K562 (cell line): ENCODE results near the gene PTOV1.

Source experiments
- EP300 ChIP-seq: IDR thresholded peaks from 2 replicates; pipeline ENCODE4 v1.6.1; 2012; ENCODE audit warnings: low read length, improper control_type of control experiment
- NFIC ChIP-seq: fragments of 450-650 bp; IDR thresholded peaks from 2 replicates; pipeline ENCODE4 v1.6.1; 2017; ENCODE audit warnings: mild to moderate bottlenecking, inconsistent platforms
- SMARCA4 ChIP-seq: fragments of 450-650 bp; IDR thresholded peaks from 2 replicates; pipeline ENCODE4 v1.6.1; 2016
- ZKSCAN3 ChIP-seq: fragments of 250-450 bp; sonication (Bioruptor Pico); IDR thresholded peaks from 2 replicates; pipeline ENCODE4 v1.4.0; 2020
- TF ChIP-seq, protein P1 (sequence below), 2 experiments: fragments of 450-650 bp; formaldehyde crosslinking in 1 of 2; IDR thresholded peaks; 2 replicates each; pipeline versions ENCODE4 v1.4.0 to v1.6.1; 2014 to 2020; ENCODE audit warnings: mild to moderate bottlenecking in 2 of 2, borderline replicate concordance in 1 of 2, low read depth in 1 of 2
- TF ChIP-seq, protein P2 (sequence below): fragments of 450-650 bp; IDR thresholded peaks from 2 replicates; pipeline ENCODE4 v1.6.1; 2016; ENCODE audit warnings: missing biosample characterization, missing genetic modification characterization
- TF ChIP-seq, protein P3 (sequence below): sonication (generic); formaldehyde crosslinking; IDR thresholded peaks from 2 replicates; pipeline ENCODE4 v1.9.0; 2022; ENCODE audit warnings: mild to moderate bottlenecking, missing genetic modification reagents

DNA sequence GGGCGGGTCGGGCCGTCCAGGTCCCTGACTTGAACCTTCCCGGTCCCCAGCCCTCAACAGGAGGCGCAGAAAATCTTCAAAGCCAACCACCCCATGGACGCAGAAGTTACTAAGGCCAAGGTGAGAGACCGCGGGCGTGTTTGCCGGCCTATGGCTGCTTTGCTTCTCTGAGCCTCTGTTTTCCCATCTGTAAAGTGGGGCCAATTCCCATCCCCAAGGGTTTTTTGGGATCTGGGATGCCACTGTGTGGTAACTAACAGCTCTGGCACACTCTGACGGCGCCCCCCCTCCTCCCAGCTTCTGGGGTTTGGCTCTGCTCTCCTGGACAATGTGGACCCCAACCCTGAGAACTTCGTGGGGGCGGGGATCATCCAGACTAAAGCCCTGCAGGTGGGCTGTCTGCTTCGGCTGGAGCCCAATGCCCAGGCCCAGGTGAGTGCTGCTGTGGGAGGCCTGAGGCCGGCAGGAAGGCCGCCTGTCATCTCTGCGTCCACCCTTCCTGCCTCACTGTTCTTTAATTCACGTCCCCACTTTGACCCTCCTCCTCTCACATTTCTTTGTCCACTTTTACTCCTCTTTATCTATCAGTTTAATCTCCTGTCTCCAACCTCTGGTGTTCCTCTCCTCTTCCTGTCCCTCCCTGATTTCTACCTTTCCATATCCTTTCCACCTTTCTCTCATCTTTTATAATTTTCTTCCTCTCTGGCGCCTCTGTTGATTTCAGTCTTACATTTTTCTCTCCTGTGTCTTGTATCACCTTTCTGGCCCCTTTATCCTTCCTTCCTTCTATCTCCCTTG, 44.9 kb upstream of the PTOV1 start:
- no peak for TF ChIP-seq SMARCA4
- TF ChIP-seq, protein P1, sequence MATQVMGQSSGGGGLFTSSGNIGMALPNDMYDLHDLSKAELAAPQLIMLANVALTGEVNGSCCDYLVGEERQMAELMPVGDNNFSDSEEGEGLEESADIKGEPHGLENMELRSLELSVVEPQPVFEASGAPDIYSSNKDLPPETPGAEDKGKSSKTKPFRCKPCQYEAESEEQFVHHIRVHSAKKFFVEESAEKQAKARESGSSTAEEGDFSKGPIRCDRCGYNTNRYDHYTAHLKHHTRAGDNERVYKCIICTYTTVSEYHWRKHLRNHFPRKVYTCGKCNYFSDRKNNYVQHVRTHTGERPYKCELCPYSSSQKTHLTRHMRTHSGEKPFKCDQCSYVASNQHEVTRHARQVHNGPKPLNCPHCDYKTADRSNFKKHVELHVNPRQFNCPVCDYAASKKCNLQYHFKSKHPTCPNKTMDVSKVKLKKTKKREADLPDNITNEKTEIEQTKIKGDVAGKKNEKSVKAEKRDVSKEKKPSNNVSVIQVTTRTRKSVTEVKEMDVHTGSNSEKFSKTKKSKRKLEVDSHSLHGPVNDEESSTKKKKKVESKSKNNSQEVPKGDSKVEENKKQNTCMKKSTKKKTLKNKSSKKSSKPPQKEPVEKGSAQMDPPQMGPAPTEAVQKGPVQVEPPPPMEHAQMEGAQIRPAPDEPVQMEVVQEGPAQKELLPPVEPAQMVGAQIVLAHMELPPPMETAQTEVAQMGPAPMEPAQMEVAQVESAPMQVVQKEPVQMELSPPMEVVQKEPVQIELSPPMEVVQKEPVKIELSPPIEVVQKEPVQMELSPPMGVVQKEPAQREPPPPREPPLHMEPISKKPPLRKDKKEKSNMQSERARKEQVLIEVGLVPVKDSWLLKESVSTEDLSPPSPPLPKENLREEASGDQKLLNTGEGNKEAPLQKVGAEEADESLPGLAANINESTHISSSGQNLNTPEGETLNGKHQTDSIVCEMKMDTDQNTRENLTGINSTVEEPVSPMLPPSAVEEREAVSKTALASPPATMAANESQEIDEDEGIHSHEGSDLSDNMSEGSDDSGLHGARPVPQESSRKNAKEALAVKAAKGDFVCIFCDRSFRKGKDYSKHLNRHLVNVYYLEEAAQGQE (IDR thresholded peaks at IDR 0.05; ENCODE audit: borderline replicate concordance): no peak
- TF ChIP-seq, protein P1 (CRISPR knock-in tag; IDR thresholded peaks at IDR 0.05; ENCODE audit: low read depth): no peak
- TF ChIP-seq, protein P2, sequence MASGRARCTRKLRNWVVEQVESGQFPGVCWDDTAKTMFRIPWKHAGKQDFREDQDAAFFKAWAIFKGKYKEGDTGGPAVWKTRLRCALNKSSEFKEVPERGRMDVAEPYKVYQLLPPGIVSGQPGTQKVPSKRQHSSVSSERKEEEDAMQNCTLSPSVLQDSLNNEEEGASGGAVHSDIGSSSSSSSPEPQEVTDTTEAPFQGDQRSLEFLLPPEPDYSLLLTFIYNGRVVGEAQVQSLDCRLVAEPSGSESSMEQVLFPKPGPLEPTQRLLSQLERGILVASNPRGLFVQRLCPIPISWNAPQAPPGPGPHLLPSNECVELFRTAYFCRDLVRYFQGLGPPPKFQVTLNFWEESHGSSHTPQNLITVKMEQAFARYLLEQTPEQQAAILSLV: no peak
- no peak for TF ChIP-seq ZKSCAN3 (CRISPR knock-in tag)
- TF ChIP-seq, protein P3, sequence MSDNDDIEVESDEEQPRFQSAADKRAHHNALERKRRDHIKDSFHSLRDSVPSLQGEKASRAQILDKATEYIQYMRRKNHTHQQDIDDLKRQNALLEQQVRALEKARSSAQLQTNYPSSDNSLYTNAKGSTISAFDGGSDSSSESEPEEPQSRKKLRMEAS (CRISPR knock-in tag): no peak
- no peak for TF ChIP-seq EP300
- TF ChIP-seq NFIC: no peak
